MM.1S (cell line): ENCODE data around the gene ZNF236.

Experiments used
- DNase-seq: peaks from one replicate; pipeline ENCODE4 v3.0.0-alpha.2; 2015
- H2AFZ ChIP-seq: fragments of 300-600 bp; sonication (generic); 2 replicates; pipeline ENCODE4 v1.6.0; 2016; ENCODE audit warnings: antibody characterized with exemption, low read length
- H3F3A ChIP-seq: fragments of 300-600 bp; sonication (generic); 2 replicates; pipeline ENCODE4 v1.6.1; 2016; ENCODE audit warnings: mild to moderate bottlenecking, antibody characterized with exemption, low read length, moderate library complexity, mixed read lengths; ENCODE audit not compliant: insufficient read depth
- H3K27ac ChIP-seq: fragments of 300-600 bp; sonication (generic); 2 replicates; pipeline ENCODE4 v1.5.1; 2016; ENCODE audit warnings: mild to moderate bottlenecking, low read length
- H3K27me3 ChIP-seq: fragments of 300-600 bp; sonication (generic); replicated peaks from 2 replicates; pipeline ENCODE4 v1.6.0; 2016; ENCODE audit warnings: low read length; ENCODE audit not compliant: insufficient read depth
- H3K36me3 ChIP-seq: fragments of 300-600 bp; sonication (generic); replicated peaks from 2 replicates; pipeline ENCODE4 v1.6.1; 2016; ENCODE audit warnings: mild to moderate bottlenecking, low read length, mixed read lengths; ENCODE audit not compliant: insufficient read depth
- H3K4me1 ChIP-seq: fragments of 300-600 bp; sonication (generic); 2 replicates; pipeline ENCODE4 v1.6.1; 2016; ENCODE audit warnings: low read length, mixed read lengths
- H3K4me2 ChIP-seq: fragments of 300-600 bp; sonication (generic); 2 replicates; pipeline ENCODE4 v1.6.0; 2016; ENCODE audit warnings: low read depth, low read length
- H3K4me3 ChIP-seq: fragments of 300-600 bp; sonication (generic); 2 replicates; pipeline ENCODE4 v1.5.1; 2016; ENCODE audit warnings: low read length, mixed read lengths
- H3K79me2 ChIP-seq: fragments of 300-600 bp; sonication (generic); 2 replicates; pipeline ENCODE4 v1.6.1; 2016; ENCODE audit warnings: mixed run types, low read length, mixed read lengths
- H3K9ac ChIP-seq: fragments of 300-600 bp; sonication (generic); 2 replicates; pipeline ENCODE4 v1.6.1; 2016; ENCODE audit warnings: low read length, mixed read lengths
- H3K9me2 ChIP-seq: fragments of 300-600 bp; sonication (generic); replicated peaks from 2 replicates; pipeline ENCODE4 v1.6.1; 2016; ENCODE audit warnings: mild to moderate bottlenecking, low read length, mixed read lengths; ENCODE audit not compliant: insufficient read depth
- H3K9me3 ChIP-seq: fragments of 300-600 bp; sonication (generic); replicated peaks from 2 replicates; pipeline ENCODE4 v1.6.1; 2016; ENCODE audit warnings: mild to moderate bottlenecking, low read length, mixed read lengths; ENCODE audit not compliant: insufficient read depth
- H4K20me1 ChIP-seq: fragments of 300-600 bp; sonication (generic); 2 replicates; pipeline ENCODE4 v1.6.1; 2016; ENCODE audit warnings: mild to moderate bottlenecking, low read length, moderate library complexity, mixed read lengths; ENCODE audit not compliant: insufficient read depth
- EZH2 ChIP-seq: fragments of 300-600 bp; sonication (generic); optimal IDR thresholded peaks from 2 replicates; pipeline ENCODE3; 2017; ENCODE audit warnings: low read depth, mild to moderate bottlenecking, antibody characterized with exemption, low read length, mixed read lengths
- EZH2phosphoT487 ChIP-seq: fragments of 300-600 bp; sonication (generic); IDR thresholded peaks from 2 replicates; pipeline ENCODE4 v1.6.1; 2018; ENCODE audit warnings: antibody characterized with exemption, low read length
- TF ChIP-seq, protein P1 (sequence below): fragments of 300-600 bp; sonication (generic); IDR thresholded peaks from 2 replicates; pipeline ENCODE4 v1.5.1; 2016; ENCODE audit warnings: antibody characterized with exemption, low read length, mixed read lengths

The ZNF236 gene

DNA sequence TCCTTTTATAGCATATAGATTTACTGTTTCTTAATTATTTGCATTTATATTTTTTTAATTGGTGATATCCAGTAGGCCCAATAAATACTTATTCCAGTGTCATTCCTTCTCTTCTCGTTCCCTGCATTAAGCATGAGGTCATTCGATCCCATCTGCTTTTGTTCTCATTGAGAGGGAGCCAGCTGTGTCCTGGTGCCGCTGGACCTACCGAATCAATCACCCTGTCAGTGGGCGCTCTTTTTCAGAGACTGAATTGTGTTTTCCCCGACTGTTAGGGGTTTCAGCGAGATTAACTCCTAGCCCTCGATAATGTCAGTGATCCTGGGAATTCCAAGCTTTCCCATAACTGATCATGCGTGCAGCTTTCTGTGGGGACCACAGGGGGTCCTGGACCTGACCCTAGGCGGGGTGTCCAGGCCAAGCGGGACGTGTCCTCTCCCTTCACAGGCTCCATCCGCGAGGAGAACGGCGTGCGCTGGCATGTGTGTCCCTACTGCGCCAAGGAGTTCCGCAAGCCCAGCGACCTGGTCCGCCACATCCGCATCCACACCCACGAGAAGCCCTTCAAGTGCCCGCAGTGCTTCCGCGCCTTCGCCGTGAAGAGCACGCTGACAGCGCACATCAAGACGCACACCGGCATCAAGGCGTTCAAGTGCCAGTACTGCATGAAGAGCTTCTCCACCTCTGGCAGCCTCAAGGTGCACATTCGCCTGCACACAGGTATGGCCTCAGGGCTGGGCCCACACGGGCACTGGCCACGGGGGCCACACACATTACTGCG is 72.4 kb downstream of the ZNF236 start:
- H3K4me2 ChIP-seq, result no peak overlapping the region
- TF ChIP-seq EZH2phosphoT487 (no peak), EZH2 (no peak)
- TF ChIP-seq, protein P1, sequence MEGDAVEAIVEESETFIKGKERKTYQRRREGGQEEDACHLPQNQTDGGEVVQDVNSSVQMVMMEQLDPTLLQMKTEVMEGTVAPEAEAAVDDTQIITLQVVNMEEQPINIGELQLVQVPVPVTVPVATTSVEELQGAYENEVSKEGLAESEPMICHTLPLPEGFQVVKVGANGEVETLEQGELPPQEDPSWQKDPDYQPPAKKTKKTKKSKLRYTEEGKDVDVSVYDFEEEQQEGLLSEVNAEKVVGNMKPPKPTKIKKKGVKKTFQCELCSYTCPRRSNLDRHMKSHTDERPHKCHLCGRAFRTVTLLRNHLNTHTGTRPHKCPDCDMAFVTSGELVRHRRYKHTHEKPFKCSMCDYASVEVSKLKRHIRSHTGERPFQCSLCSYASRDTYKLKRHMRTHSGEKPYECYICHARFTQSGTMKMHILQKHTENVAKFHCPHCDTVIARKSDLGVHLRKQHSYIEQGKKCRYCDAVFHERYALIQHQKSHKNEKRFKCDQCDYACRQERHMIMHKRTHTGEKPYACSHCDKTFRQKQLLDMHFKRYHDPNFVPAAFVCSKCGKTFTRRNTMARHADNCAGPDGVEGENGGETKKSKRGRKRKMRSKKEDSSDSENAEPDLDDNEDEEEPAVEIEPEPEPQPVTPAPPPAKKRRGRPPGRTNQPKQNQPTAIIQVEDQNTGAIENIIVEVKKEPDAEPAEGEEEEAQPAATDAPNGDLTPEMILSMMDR, result no peak
- H3K79me2 ChIP-seq, result no peaks in the 10 kb centered on the region
- no peak overlapping the region for H3K4me3 ChIP-seq
- no peaks in the 10 kb centered on the region for H3F3A ChIP-seq
- no peak for DNase-seq
- no peaks in the 10 kb centered on the region for H3K4me1 ChIP-seq
- H2AFZ ChIP-seq, result no peak overlapping the region
- no peaks in the 10 kb centered on the region for H3K27me3 ChIP-seq
- no peak overlapping the region for H3K27ac ChIP-seq
- peaks cover 11% of the 10 kb centered on the region; the same call in 1 of the 2 replicates for H3K36me3 ChIP-seq
- H3K9ac ChIP-seq, result no peak overlapping the region
- no peaks in the 10 kb centered on the region for H3K9me3 ChIP-seq
- H3K9me2 ChIP-seq, result no peaks in the 10 kb centered on the region
- no peaks in the 10 kb centered on the region for H4K20me1 ChIP-seq

GRCh38 chr18:76895498-76895897 is 73.1 kb downstream of the ZNF236 start:
- Histone ChIP-seq H3K36me3 (peaks cover 11% of the 10 kb centered on the region; the same call in 1 of the 2 replicates), H2AFZ (no peak overlapping the region), H3K27ac (no peak overlapping the region), H3F3A (no peaks in the 10 kb centered on the region), H3K4me3 (no peak overlapping the region), H3K9ac (no peak overlapping the region), H3K27me3 (no peaks in the 10 kb centered on the region), H3K79me2 (no peaks in the 10 kb centered on the region), H4K20me1 (no peaks in the 10 kb centered on the region), H3K4me2 (no peak overlapping the region), H3K9me3 (no peaks in the 10 kb centered on the region), H3K9me2 (no peaks in the 10 kb centered on the region), H3K4me1 (no peaks in the 10 kb centered on the region)
- no peak for DNase-seq
- TF ChIP-seq EZH2, result no peak
- TF ChIP-seq, protein P1, result no peak
- TF ChIP-seq EZH2phosphoT487, result no peak

GRCh38 chr18:76896677-76897076 is 74.3 kb downstream of the ZNF236 start:
- Histone ChIP-seq H3K79me2 (no peaks in the 10 kb centered on the region), H3K36me3 (peaks cover 11% of the 10 kb centered on the region; the same call in 1 of the 2 replicates), H3K4me2 (no peak overlapping the region), H3K9me2 (no peaks in the 10 kb centered on the region), H3K9ac (no peak overlapping the region), H3K4me1 (no peaks in the 10 kb centered on the region), H3K9me3 (no peaks in the 10 kb centered on the region), H3K27ac (no peak overlapping the region), H3F3A (no peaks in the 10 kb centered on the region), H3K4me3 (no peak overlapping the region), H3K27me3 (no peaks in the 10 kb centered on the region), H2AFZ (no peak overlapping the region), H4K20me1 (no peaks in the 10 kb centered on the region)
- DNase-seq, result no peak
- TF ChIP-seq, protein P1, result no peak
- TF ChIP-seq EZH2phosphoT487 (no peak), EZH2 (no peak)
